GM18505 (cell line): ENCODE results near the gene GDNF.
A peak's percentile ranks its signal among the peaks of the same experiment; 100 is the strongest.

Experiments used
- ATAC-seq: cut with Tn5 transposase; IDR thresholded peaks from one replicate; pipeline ENCODE4 v1.9.1; 2021; ENCODE audit not compliant: unreplicated experiment
- POLR2A ChIP-seq: IDR thresholded peaks from 4 replicates; pipeline ENCODE4 v1.6.1; 2011; ENCODE audit warnings: borderline replicate concordance; ENCODE audit not compliant: insufficient read depth, insufficient read length; ENCODE audit errors: extremely low read depth

Gene GDNF

GRCh38 chr5:37860206-37860605, 20.4 kb upstream of the GDNF start:
- no peak for ATAC-seq
- no peak for TF ChIP-seq POLR2A

- TF ChIP-seq POLR2A = no peak
- ATAC-seq = peak; percentile 98
Observed at GRCh38 chr5:37859805-37860204, 20.0 kb upstream of the GDNF start.

DNA sequence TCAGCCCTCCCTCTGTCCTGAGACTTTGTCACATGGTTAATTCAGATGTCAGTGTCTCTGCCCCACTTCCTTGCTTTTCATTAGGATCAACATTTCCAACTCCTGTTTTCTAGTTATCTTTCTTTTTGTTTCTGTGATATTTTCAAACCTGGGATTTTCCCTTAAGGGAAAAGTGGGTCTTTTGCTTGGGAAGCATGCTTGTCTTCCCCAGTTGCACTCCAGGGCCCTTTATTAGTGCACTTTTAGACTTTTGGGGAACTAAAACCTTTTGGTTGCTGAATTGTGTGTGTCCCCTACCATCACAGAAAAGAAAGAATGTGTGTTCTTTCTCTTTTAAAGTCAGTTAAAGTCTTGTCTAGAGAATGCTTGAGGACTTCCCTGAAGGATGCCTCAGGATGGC, 18.4 kb upstream of the GDNF start:
- no peak for ATAC-seq
- no peak for TF ChIP-seq POLR2A

- ATAC-seq = no peak
- TF ChIP-seq POLR2A = no peak
Observed at GRCh38 chr5:37857696-37858095, 17.9 kb upstream of the GDNF start.

- ATAC-seq = no peak
- TF ChIP-seq POLR2A = no peak
Observed at GRCh38 chr5:37855438-37855837, 15.6 kb upstream of the GDNF start.

- no peak for ATAC-seq
Observed at GRCh38 chr5:37851305-37851704, 11.5 kb upstream of the GDNF start.

GRCh38 chr5:37850226-37850865, 10.5 kb upstream of the GDNF start:
- no peak for TF ChIP-seq POLR2A
- ATAC-seq = no peak

More at GRCh38 chr5:37851305-37851704, 11.5 kb upstream of the GDNF start:
- no peak for TF ChIP-seq POLR2A

DNA sequence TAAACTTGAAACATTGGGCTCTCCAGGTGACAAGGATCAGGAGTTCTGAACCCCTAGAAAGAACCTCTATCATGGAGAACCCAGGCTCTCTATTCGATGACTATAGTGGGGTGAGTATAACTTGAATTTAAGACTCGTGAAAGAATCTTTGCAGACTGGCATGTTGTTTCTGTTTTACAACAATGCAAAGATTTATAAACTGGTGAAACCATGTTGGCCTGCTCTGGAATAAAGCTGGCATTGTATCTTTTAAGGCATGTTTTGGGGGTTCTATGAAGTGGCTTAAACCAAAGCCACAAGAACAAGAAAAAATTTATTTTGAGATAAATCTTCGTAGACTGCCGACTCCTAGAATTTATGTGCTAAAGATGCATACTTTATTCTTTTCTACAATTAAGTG, 9.8 kb upstream of the GDNF start:
- ATAC-seq = no peak
- no peak for TF ChIP-seq POLR2A

- no peak for ATAC-seq
- no peak for TF ChIP-seq POLR2A
Observed at GRCh38 chr5:37847978-37848425, 8.2 kb upstream of the GDNF start.

- TF ChIP-seq POLR2A = no peak
- no peak for ATAC-seq
Observed at GRCh38 chr5:37846786-37847310, 7.0 kb upstream of the GDNF start.

DNA sequence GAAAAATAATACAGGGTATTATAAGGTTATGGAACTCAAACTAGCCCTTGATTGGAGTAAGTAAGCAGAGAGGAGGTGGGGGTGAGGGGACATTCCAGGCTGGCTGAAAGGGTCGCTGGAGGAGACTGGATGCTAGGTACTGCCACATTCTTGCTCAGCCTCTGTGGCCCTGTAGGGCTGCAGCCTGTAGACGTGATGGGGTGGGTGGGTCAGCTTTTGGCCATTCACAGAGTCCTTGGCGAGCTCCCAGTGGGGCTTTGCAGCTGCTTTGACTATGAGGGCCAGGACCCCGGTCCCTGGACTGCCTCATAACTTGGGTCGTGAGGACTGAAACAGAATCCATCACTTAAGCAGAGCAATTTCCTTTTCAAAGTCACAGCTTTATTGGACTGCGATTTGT, 4.2 kb upstream of the GDNF start:
- no peak for TF ChIP-seq POLR2A
- ATAC-seq = no peak

GRCh38 chr5:37842048-37842447, 2.2 kb upstream of the GDNF start:
- no peak for ATAC-seq
- TF ChIP-seq POLR2A = no peak

DNA sequence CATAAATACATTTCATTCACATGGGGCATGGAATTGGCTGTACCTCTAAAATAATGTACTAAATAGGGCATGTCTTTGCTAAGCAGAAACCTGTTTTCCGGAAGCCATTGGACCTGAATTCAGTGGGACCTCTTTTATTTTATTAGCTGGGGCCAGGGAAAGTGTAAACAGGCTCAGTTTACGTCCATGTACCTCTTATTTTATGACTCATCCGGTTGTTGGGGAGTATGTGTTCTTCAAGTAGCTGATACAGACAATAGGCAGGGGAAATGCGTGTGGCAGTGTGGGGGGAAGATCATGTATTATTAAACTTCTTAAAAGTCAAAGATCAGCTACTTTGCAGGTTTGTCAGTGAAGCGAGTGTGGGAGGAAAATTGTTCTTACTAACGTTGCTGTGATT, 1.4 kb upstream of the GDNF start:
- no peak for TF ChIP-seq POLR2A
- no peak for ATAC-seq
